HG03520 (cell line): ENCODE data around the gene EXOC3L1.

Source experiments
- ATAC-seq: cut with Tn5 transposase; IDR thresholded peaks from one replicate; pipeline ENCODE4 v1.9.1; 2021; ENCODE audit warnings: mild to moderate bottlenecking, moderate library complexity; ENCODE audit not compliant: unreplicated experiment

Gene EXOC3L1

GRCh38 chr16:67150047-67150832 lies 39.7 kb downstream of the EXOC3L1 start:
- ATAC-seq = no peak

GRCh38 chr16:67149276-67150046 lies 40.5 kb downstream of the EXOC3L1 start:
- ATAC-seq = no peak

- ATAC-seq = no peak
Measured at GRCh38 chr16:67148656-67149275, 41.2 kb downstream of the EXOC3L1 start.

DNA sequence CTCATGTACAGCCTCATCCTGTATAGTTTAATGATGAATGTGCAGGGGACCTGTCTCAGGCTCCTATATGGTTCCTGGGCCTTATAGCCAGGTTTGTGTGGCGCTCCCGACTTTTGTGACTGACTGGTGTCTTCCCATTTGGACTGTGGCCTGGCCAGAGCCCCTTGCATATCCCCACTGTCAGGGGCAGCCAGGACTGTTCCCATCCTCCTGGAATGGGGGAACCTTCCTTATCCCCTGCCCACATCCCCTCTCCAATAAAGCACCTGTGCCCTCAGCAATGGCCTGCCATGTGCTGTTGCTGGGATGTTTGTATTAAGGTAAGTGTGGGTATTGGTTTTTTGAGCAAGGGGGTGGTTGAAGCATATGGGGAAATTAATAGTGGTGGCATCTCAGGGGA lies 41.7 kb downstream of the EXOC3L1 start:
- ATAC-seq = no peak

DNA sequence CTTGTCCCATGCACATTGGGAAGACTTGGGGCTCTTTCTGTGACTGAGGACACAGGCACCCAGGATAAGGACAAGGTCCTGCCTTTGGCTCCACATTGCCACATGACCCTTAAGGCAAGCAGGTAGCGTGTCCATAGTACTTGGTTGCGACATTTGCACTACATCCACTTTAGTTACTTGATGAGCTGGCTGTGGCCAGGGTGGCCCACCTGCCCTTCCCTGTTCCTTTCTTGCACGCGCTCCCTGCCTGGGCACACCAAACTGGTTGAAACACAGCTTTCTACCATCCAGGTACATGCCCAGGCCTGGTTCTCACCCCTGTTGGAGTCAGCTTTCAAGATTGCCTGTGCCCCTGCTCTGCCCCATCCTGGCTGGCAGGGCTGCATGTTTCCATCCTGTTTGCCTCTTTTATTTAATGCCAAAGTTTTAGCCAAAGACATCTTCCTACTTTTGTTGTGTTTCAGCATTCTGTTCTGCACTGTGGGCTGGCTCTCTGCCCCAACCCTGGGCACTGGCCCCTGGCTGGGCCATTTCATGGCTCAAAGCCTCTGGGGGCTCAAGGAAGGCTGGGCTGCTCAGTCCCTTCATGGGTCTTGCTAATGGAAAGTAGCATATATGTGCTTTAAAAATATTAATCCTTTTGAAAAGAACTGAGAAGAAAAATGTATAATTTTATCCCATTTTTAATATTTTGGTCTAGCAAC lies 42.3 kb downstream of the EXOC3L1 start:
- no peak for ATAC-seq

DNA sequence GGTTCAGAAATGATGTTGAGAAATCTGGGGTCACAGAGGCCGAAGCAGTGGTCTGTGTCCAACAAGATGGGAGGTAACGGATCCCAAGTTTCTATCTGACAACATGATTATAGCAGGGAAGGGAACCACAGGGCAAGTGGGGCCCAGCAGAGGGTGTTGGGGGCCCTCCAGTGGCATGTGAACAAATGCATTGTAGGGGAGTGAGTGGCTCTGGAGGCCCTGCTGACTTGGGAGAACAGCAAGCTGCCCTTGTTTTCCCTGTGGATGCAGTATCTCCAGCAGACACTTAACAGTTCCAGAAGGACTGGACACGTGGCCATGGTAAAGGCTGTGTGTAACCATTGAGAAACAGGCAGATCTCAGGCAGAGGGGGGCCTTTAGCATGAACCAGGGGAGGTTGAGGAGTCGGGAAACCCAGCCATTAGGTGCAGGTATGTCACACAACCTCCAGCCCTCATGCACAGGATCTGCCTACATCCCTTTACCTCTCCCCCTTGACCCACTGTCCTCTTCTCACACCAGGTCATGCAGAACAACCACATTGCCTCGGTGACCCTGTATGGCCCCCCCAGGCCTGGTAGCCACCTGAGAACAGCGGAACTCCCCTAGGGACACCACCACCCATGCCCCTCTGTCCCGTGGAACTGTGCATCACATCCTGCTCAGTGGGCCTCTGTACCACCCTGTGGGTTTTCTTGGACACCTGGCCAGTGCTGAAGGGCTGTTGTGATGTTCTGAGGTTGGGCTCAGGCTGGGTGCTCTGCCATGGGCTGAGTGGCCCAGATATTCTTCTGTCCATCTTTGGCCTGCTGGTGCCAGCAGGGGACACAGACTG lies 43.2 kb downstream of the EXOC3L1 start:
- no peak for ATAC-seq

- ATAC-seq = no peak
Measured at GRCh38 chr16:67145746-67146145, 44.2 kb downstream of the EXOC3L1 start.

GRCh38 chr16:67144943-67145342 lies 45.0 kb downstream of the EXOC3L1 start:
- ATAC-seq = no peak

DNA sequence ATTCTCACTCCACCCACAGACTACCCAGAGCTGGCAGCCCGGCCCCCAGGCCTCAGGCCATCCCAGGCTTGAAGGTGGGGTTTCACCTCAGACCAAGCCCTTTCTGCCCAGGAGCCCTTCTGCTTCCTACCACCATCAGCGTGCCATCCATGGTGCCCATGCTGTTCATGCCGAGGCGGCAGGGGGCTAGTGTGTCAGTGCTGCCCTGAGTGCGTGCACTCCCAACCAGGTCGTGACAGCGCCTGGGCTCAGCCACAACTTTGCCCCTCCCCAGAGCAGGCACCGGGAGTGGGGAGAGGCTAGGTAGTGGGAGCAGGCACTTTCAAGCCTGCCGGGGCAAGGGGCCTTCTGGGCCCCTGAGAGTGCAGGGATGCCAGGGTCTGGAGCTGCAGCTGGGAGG lies 47.6 kb downstream of the EXOC3L1 start:
- ATAC-seq = no peak

- no peak for ATAC-seq
Measured at GRCh38 chr16:67141391-67141790, 48.5 kb downstream of the EXOC3L1 start.

GRCh38 chr16:67137605-67138004 lies 52.3 kb downstream of the EXOC3L1 start:
- ATAC-seq = no peak
